ENCODE data around the gene ADCY7. TPM values are rescaled to one million over a fixed set of nuclear protein-coding genes. Genes with fewer than 3 reads are reported as not detected.

ADCY7 gene
- polyA plus RNA-seq, 1 experiment: 13.2 TPM

DNA sequence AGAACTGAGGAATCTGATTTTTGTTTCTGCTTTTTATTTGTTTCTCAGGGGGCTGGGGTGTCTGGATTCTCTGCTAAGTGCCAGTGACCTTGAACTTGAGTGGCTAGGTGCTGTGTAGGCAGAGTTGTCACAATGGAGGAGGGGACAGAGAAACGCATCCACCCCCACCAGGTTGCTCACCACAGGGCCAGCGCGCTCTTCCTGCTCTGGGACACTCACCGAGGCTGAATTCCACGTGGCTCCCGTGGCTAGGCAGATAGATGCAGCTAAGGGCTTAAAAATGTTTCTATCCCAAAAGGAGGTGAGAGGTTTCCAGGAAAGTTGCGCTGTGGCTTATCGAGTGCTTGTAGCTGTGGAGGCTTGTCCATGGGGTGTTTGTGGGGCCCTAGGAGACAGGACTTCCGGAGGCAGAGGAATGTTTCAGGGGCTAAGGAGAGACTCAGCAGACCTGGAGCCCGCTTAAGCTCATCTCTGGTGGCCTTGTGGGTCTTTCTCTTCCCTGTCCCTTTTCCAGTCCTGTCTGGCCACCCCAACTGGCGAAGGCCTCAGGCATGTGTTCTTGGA is 36.8 kb downstream of the ADCY7 start:
- ChIA-PET POLR2A (no interaction called here), CTCF (interaction anchor here (0.6 kb wide), 1 partner anchor 91 kb away, joined by 3 read pairs; no protein-coding TSS in a partner anchor)
- Histone ChIP-seq H3K4me3 (ENCODE audit: low read depth, low read length) (no peak overlapping the region), H3K27me3 (ENCODE audit: control insufficient read depth, insufficient read depth, low read length) (no peaks in the 10 kb centered on the region), H3K36me3 (ENCODE audit: control insufficient read depth, insufficient read depth, low read length) (peaks cover 1% of the 10 kb centered on the region; the same call in 1 of the 2 replicates)
- no peak for DNase-seq (ENCODE audit: low read depth)
- no peak for TF ChIP-seq CTCF (IDR thresholded peaks at IDR 0.05; ENCODE audit: insufficient read depth, low read depth, low read length)

DNA sequence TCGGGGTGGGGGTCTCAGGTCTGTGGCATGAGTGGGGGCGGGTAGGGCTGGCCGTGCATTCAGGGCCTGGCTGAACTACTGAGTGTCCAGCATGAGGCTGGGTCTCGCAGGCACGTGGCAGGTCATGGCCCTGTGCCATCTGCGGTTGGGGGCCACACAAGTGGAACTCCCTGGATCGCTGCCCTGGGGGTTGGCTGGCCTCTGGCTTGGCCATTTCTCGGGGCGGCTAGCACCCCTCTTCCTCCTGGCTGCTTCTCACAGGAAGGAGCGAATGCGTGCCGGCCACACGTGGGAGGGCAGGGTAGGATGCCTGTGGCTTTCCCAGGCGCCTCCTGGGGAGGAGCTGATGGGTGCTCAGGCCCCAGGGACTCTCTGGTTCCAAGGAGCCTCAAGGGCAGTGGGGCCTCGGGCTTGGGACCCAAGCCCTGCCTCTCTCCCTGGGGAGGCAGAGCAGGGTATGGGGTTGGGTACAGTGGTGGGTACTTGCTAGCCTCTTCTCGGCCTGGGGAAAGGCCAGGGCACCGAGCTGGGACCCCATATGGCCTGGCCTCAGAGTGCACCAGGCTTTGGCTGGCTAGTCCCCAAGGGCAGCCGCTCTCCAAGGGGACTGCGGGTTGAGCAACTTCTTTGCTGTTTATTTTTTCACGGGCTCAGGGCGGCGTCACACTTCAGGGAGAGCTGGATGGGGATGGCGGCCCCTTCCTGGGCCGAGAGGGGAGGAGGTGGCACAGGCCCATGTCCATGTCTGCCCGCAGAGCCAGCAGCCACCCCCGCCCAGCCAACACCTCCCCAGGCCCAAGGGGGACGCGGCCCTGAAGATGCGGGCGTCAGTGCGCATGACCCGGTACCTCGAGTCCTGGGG is 37.5 kb downstream of the ADCY7 start:
- DNase-seq (ENCODE audit: low read depth): no peak
- H3K36me3 ChIP-seq (ENCODE audit: control insufficient read depth, insufficient read depth, low read length): peaks cover 1% of the 10 kb centered on the region; the same call in 1 of the 2 replicates
- no peak for TF ChIP-seq CTCF (IDR thresholded peaks at IDR 0.05; ENCODE audit: insufficient read depth, low read depth, low read length)
- ChIA-PET CTCF (no interaction called here), POLR2A (no interaction called here)
- no peak overlapping the region for H3K4me3 ChIP-seq (ENCODE audit: low read depth, low read length)
- no peaks in the 10 kb centered on the region for H3K27me3 ChIP-seq (ENCODE audit: control insufficient read depth, insufficient read depth, low read length)

DNA sequence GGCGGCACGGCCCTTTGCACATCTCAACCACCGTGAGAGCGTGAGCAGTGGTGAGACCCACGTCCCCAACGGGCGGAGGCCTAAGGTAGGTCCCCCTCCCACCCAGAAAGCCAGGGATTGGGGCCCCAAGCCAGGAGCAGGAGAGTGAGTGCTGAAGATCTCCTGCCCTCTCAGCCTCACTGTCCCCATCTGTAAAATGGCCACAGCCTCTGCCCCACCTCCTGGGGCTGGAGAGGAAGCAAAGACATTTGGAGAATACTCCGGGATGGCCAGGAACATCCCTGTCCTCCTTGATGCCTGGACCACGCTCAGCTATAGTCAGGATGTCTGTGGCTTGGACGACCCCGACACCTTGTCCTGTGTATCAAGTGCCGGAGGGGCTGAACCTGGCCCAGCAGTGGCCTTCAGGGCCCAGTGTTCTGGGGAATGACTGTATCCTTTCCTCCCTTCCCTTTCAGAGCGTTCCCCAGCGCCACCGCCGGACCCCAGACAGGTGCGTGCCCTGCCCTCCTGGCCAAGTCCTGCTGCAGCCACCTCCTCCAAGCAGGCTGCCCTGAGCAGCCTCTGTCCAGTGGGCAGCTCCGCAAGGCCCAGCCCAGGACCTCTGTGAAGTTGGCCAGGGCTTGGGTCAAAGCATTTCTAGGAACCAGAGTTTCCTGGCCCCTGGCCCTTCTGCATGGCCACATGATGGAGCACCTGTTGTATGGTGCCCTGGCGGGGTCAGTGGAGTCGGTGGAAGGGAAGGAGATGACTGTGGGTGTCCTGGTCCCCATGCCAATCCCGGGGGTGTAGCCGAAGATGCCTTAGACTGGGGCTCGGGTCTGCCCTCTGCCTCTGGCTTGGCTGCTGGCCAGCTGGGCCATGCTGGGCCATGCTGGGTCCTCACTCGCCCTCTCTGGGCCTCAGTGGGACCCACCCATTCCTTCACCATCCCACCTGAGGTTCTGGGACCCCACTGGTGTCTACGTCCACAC is 38.4 kb downstream of the ADCY7 start:
- ChIA-PET CTCF (interaction anchor here (0.6 to 0.8 kb wide), 2 partner anchors 8 to 27 kb away, joined by 3 read pairs; no protein-coding TSS in a partner anchor), POLR2A (no interaction called here)
- Histone ChIP-seq H3K27me3 (ENCODE audit: control insufficient read depth, insufficient read depth, low read length) (no peaks in the 10 kb centered on the region), H3K36me3 (ENCODE audit: control insufficient read depth, insufficient read depth, low read length) (peaks cover 1% of the 10 kb centered on the region; the same call in 1 of the 2 replicates), H3K4me3 (ENCODE audit: low read depth, low read length) (no peak overlapping the region)
- TF ChIP-seq CTCF (IDR thresholded peaks at IDR 0.05; ENCODE audit: insufficient read depth, low read depth, low read length): no peak
- DNase-seq (ENCODE audit: low read depth): no peak

- ChIA-PET POLR2A (no interaction called here), CTCF (interaction anchor here (0.8 kb wide), 1 partner anchor 9 kb away, joined by 3 read pairs; no protein-coding TSS in a partner anchor)
- Histone ChIP-seq H3K36me3 (ENCODE audit: control insufficient read depth, insufficient read depth, low read length) (peaks cover 1% of the 10 kb centered on the region; the same call in 1 of the 2 replicates), H3K4me3 (ENCODE audit: low read depth, low read length) (no peak overlapping the region), H3K27me3 (ENCODE audit: control insufficient read depth, insufficient read depth, low read length) (no peaks in the 10 kb centered on the region)
- DNase-seq (ENCODE audit: low read depth): no peak
- no peak for TF ChIP-seq CTCF (IDR thresholded peaks at IDR 0.05; ENCODE audit: insufficient read depth, low read depth, low read length)
These were observed 39.2 kb downstream of the ADCY7 start for GRCh38 chr16:50305441-50306061.

Measured in BJ (cell line).